Calu3 (cell line): ENCODE measurements around the gene ART3. TPM values are rescaled to one million over a fixed set of nuclear protein-coding genes. Genes with fewer than 3 reads are reported as not detected.

Source experiments
- BruUV-seq: library from RNA; stranded (reverse); fragments of 400-500 nt; replicated peaks from 2 replicates; lab custom pipeline; 2021; lab: Mats Ljungman, UMichigan
- CTCF ChIA-PET: fragments of 300-600 bp; sonication (Branson Sonifier 250); formaldehyde crosslinking; loops from one replicate; lab custom pipeline; 2022; ENCODE audit warnings: antibody characterized with exemption; lab: Charles Lee
- DNase-seq: peaks from one replicate; pipeline ENCODE4 v3.0.0; 2022
- H3K27ac Mint-ChIP-seq: one replicate; pipeline ENCODE4 v1.8.0; 2022; ENCODE audit warnings: mixed read lengths; ENCODE audit not compliant: unreplicated experiment
- H3K27me3 Mint-ChIP-seq: one replicate; pipeline ENCODE4 v1.8.0; 2022; ENCODE audit warnings: mixed read lengths; ENCODE audit not compliant: unreplicated experiment
- H3K36me3 Mint-ChIP-seq: one replicate; pipeline ENCODE4 v1.8.0; 2022; ENCODE audit warnings: mild to moderate bottlenecking, moderate library complexity, mixed read lengths; ENCODE audit not compliant: insufficient read depth, unreplicated experiment
- H3K4me1 Mint-ChIP-seq: one replicate; pipeline ENCODE4 v1.8.0; 2022; ENCODE audit warnings: mild to moderate bottlenecking, low read depth, mixed read lengths; ENCODE audit not compliant: unreplicated experiment
- H3K4me3 Mint-ChIP-seq: one replicate; pipeline ENCODE4 v1.8.0; 2022; ENCODE audit warnings: mild to moderate bottlenecking, low read depth, moderate library complexity, mixed read lengths; ENCODE audit not compliant: unreplicated experiment
- H3K9me3 Mint-ChIP-seq: one replicate; pipeline ENCODE4 v1.8.0; 2022; ENCODE audit warnings: low read depth, mixed read lengths; ENCODE audit not compliant: unreplicated experiment
- intact Hi-C: fragments of 100-400 bp; cut with micrococcal nuclease; formaldehyde crosslinking; loops from one replicate; pipeline ENCODE4 v1.10.0; 2022; ENCODE audit not compliant: unreplicated experiment
- total RNA-seq: library from RNA; stranded (reverse); gene quantifications from 2 replicates; pipeline ENCODE4 v1.2.3, GENCODE V29; 2022
- TF ChIP-seq, protein P1 (sequence below): fragments of 200-600 bp; IDR thresholded peaks from one replicate; pipeline ENCODE4 v1.8.0; 2022; ENCODE audit warnings: antibody characterized with exemption; ENCODE audit not compliant: unreplicated experiment

Gene ART3
- total RNA-seq, 1 experiment from 2014 or later: 1.7 TPM

DNA sequence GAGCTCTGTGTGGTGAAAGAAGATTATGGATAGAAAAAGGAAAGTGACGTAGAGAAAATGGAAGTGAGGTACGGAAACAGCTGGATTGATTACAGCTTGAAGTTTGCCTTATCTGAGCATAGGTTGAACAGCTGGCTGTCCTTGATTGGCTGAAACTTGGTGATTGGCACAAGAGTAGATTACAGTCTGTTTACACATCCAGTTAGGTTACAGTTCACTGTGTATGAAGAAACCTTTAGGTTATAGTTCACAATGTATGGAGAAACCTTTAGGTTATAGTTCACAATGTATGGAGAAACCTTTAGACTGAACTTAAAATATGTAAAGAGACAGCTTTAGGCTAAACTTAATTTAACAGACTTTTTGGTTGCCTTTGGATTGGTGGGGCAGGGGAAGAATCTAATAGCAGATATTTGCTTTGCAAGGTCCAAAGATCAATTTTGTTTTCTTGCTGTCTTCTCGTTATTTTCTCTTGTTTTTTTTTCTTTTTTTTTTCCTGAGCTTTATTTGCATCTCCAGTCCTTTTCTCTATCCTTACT lies 15.6 kb upstream of the ART3 start:
- H3K4me3 Mint-ChIP-seq: peak overlapping the region; percentile 1
- H3K9me3 Mint-ChIP-seq: no peaks in the 10 kb centered on the region
- peaks cover 39% of the 10 kb centered on the region for H3K4me1 Mint-ChIP-seq
- H3K36me3 Mint-ChIP-seq: no peaks in the 10 kb centered on the region
- no TSS peak for BruUV-seq
- TF ChIP-seq, protein P1, sequence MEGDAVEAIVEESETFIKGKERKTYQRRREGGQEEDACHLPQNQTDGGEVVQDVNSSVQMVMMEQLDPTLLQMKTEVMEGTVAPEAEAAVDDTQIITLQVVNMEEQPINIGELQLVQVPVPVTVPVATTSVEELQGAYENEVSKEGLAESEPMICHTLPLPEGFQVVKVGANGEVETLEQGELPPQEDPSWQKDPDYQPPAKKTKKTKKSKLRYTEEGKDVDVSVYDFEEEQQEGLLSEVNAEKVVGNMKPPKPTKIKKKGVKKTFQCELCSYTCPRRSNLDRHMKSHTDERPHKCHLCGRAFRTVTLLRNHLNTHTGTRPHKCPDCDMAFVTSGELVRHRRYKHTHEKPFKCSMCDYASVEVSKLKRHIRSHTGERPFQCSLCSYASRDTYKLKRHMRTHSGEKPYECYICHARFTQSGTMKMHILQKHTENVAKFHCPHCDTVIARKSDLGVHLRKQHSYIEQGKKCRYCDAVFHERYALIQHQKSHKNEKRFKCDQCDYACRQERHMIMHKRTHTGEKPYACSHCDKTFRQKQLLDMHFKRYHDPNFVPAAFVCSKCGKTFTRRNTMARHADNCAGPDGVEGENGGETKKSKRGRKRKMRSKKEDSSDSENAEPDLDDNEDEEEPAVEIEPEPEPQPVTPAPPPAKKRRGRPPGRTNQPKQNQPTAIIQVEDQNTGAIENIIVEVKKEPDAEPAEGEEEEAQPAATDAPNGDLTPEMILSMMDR: no peak
- intact Hi-C loops: no loop called here
- peak; percentile 9 for DNase-seq
- H3K27me3 Mint-ChIP-seq: no peaks in the 10 kb centered on the region
- CTCF ChIA-PET: no interaction called here
- peak overlapping the region; percentile 54 for H3K27ac Mint-ChIP-seq

DNA sequence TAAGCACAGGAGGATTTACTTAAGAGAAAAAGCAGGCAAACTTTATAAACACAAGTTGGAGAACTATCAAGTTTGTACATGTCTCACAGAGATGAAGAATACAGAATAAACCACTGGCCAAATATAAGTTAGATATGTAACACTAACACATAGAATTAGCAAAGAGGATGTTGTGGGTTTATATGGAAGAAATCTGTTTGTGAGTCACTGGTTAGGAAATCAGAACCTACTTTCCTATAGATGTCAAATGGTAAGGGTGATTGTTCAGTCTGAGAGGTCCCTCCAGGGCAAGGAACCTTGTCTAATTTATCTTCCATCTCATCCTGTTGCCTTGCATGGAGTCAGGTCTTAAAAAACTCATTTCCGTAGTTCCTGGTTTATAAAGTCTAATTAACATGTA lies 14.8 kb upstream of the ART3 start:
- CTCF ChIA-PET: no interaction called here
- H3K36me3 Mint-ChIP-seq: no peaks in the 10 kb centered on the region
- no peaks in the 10 kb centered on the region for H3K27me3 Mint-ChIP-seq

DNA sequence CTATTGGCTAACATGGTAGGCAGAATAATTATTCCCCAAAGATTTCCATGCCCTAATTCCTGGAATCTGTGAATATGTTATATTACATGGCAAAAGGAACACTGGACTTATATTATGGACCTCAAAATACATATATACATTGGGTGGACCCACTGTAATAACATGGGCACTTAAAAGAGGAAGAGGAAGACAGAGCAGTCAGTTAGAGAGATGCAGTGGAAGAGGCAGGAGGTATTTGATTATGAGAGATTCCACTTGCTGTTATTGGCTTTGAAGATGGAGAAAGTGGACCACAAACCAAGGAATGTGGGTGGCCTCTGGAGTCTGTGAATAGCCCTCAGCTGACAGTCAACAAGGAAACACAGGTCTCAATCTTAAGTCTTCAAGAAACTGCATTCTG lies 14.0 kb upstream of the ART3 start:
- Mint-ChIP-seq H3K36me3 (no peaks in the 10 kb centered on the region), H3K4me1 (peaks cover 35% of the 10 kb centered on the region), H3K4me3 (no peak overlapping the region), H3K9me3 (no peaks in the 10 kb centered on the region), H3K27ac (peak overlapping the region; percentile 36), H3K27me3 (no peaks in the 10 kb centered on the region)
- BruUV-seq: no TSS peak
- CTCF ChIA-PET: no interaction called here
- TF ChIP-seq, protein P1: no peak
- intact Hi-C loops: loop anchor here (2.0 kb wide), 1 partner anchor 54 kb away; the partner anchor contains the start of gene CXCL9
- peak; percentile 5 for DNase-seq

More for the DNA sequence above, 14.8 kb upstream of the ART3 start:
- BruUV-seq: no TSS peak
- intact Hi-C loops: loop anchor here (2.0 kb wide), 1 partner anchor 53 kb away; the partner anchor contains the start of gene CXCL9
- Mint-ChIP-seq H3K9me3 (no peaks in the 10 kb centered on the region), H3K4me3 (no peak overlapping the region), H3K4me1 (peaks cover 35% of the 10 kb centered on the region), H3K27ac (no peak overlapping the region)
- no peak for DNase-seq
- TF ChIP-seq, protein P1: no peak

DNA sequence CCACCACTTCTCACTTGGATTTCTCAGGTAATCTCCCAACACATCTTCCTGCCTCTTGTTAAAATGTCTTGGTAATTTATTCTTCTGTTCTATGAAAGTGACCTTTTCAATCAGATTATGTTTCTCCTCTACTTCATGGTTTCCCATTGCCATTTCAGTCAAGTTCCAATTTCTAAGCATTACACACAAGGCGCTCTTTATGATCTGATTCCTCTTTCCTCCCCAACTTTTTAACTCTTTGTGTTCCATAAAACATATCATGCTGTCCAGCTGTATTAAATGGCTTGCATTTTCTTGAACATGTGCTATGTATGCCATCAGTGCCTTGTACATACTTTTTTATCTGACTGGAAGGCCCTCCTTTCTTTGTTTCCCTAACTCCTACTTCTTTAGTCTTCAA lies 13.1 kb upstream of the ART3 start:
- TF ChIP-seq, protein P1: no peak
- no peak for DNase-seq
- no peak overlapping the region for H3K4me3 Mint-ChIP-seq
- intact Hi-C loops: loop anchor here (2.0 kb wide), 1 partner anchor 55 kb away; the partner anchor contains the start of gene CXCL9
- H3K27ac Mint-ChIP-seq: peak overlapping the region; percentile 36
- peaks cover 35% of the 10 kb centered on the region for H3K4me1 Mint-ChIP-seq
- H3K27me3 Mint-ChIP-seq: no peaks in the 10 kb centered on the region
- H3K9me3 Mint-ChIP-seq: no peaks in the 10 kb centered on the region
- CTCF ChIA-PET: no interaction called here
- BruUV-seq: no TSS peak
- no peaks in the 10 kb centered on the region for H3K36me3 Mint-ChIP-seq
